ENCODE results near the gene MEOX2. TPM values are rescaled to one million over a fixed set of nuclear protein-coding genes. Genes with fewer than 3 reads are reported as not detected.

The MEOX2 gene
- polyA plus RNA-seq, 3 donors: 0.78 to 3.5 (median 1.3) TPM

DNA sequence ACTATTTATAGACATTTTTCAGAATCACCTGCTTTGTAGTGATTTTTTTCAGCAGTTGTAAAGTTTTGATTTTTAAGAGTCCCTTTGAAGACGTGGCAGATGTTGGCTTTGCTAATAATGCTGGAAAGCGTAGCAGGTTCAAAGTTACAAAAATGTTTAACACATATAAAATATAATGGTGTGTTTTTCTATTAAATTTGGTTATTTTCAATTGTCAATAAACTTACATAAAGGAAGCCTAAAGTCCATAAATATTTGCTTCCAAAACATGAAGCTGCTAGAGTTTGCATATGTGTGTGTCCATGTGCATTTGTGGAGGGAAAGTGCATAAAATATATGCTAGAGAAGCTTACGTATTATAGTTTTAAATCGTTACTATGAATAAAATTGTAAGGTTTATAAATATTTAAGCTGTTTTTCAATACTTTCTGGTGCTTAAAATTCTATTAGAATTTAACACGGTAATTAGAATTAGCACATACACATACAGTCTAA lies 3.7 kb downstream of the MEOX2 start:
- DNase-seq: no peak

GRCh38 chr7:15682111-15682510 lies 4.4 kb downstream of the MEOX2 start:
- DNase-seq: no peak

GRCh38 chr7:15681631-15682030 lies 4.9 kb downstream of the MEOX2 start:
- no peak for DNase-seq

DNA sequence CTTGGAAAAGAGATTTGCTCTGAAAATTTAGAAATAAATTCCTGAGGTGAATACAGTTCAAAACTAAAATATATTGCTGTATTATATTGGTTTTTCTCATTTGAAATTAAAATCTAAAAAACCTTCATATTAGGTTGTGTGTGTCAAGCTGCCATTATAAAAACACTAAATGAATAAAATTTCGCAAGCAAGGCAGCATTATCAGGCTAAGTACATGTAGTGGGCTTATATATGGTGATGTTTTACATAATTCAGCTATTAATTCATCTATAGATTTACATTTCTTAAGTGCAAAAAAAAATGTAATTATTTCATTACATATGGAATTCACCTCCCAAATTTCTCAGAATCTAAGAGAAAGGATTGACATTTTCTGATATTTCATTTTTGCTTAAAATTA lies 5.3 kb downstream of the MEOX2 start:
- DNase-seq: no peak

DNA sequence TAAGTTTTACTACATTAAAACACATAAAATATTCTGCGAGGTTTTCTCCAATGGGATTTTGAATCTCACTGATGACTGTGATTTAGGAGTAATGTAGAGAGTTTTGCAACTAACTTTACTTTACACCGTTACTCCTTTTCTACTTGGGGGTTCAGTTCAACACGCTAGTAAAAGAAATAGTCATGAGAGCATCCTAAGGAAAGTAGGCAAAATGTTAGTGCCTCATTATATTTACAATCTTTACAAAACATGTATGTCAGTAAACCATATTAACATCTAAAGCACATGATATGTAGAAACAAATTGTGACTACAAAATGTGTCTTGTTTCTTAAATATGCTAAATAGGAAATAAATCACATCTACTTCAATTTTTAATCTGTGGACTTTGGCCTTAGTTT lies 6.0 kb downstream of the MEOX2 start:
- no peak for DNase-seq

DNA sequence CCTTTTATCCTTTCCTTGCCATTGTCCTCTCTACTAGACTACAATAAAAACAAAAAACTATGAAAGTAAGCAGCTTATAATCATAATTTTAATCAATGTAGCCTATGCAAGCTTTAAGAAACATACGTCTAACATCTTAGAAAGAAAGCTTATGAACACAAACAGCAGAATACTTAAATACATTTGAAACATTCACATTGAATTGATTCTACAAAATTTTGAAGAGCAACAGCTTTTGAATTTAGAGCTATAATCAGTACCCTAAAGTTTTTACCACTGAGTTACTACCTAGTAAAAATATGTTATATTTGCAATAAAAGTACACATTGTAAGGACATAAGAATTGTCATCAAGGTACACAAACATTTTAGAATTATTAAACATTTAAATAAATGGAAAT lies 7.2 kb downstream of the MEOX2 start:
- no peak for DNase-seq

GRCh38 chr7:15678653-15679052 lies 7.8 kb downstream of the MEOX2 start:
- DNase-seq: no peak

GRCh38 chr7:15675379-15675778 lies 11.1 kb downstream of the MEOX2 start:
- no peak for DNase-seq

DNA sequence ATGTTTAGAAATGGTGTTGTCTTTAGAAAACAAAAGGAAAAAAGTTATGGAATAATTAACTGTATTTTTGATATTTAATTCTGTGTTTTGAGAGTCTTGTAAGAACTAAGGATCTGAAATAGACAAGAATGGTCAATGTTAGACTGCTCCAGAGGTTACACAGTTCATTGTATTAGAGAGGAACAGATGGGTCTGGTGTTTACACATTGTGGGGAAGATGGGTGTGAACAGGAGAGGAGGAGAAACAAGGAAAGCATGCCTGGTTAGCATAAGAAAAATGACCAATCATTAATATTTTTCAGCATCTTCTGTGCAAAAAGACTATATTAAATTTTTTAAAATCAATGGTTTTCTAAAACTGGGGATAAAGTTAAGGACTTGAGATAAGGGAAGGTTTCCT lies 11.9 kb downstream of the MEOX2 start:
- no peak for DNase-seq

DNA sequence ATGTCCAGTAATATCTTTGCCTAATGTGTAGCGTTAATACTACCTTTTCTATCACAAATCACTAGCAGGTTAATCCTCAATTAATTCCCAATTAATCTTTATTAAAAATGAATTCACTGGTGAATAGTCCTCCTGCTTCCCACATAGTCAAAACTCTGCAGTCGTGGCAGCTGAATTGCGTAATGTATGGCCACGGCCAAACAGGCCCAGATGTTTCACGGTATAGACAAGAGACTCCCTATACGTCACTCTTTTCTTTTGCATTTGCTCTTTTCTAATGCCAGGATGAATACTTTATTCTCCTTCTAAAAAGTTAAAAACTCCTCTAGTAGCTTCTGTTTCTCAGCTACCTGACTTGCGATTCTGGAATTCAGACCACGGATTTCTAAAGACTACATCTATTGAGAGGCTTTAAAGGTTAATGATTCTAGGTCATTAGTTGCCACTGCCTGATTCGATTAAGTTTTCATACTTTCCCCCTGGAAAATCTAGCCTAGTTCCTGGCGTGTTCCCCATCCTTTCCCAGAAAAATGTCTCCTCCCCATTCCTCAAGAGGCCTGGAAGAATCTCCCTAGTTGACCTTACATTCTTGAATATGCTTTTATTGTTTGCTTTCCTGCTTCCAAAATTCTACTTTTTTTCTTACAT lies 16.9 kb downstream of the MEOX2 start:
- no peak for DNase-seq

GRCh38 chr7:15667991-15668390 lies 18.5 kb downstream of the MEOX2 start:
- no peak for DNase-seq

DNA sequence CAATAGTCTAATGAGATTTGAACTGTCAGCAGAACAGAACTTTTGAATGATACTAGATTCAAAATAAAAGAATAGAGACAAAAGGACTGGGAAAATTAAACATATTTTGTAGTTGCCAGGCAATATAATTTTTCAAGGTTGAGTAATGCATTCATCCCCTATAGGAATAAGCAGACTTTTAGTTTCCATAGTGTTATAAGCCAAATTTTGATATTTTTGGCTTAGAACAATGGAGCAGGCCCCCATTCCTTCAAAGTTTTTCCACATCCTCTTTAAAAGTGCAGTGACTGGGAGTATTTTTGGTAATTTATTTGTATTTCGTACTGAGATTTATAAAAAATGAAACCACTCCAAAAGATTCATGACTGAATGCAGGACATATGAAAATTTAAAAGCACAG lies 24.0 kb downstream of the MEOX2 start:
- DNase-seq: no peak

DNA sequence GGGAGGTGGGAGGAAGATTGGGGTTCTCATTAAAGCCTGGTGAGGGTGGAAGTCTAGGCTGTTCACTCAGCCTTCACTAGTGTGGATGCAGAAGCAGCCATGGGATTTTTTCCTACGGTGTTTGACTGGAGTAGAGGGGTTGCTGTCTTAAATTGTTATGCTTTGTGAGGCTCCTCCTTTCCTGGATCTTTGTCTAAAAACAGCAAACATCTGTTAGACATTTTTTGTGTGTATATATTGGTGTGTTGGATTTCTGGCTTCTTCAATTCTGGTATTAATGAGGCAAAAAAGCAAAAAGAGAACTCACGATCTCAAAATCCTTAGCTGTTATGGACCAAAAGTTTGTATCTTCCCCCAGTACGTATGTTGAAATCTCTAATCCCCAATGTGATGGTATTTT lies 28.2 kb downstream of the MEOX2 start:
- no peak for DNase-seq

GRCh38 chr7:15652776-15653290 lies 33.6 kb downstream of the MEOX2 start:
- no peak for DNase-seq

DNA sequence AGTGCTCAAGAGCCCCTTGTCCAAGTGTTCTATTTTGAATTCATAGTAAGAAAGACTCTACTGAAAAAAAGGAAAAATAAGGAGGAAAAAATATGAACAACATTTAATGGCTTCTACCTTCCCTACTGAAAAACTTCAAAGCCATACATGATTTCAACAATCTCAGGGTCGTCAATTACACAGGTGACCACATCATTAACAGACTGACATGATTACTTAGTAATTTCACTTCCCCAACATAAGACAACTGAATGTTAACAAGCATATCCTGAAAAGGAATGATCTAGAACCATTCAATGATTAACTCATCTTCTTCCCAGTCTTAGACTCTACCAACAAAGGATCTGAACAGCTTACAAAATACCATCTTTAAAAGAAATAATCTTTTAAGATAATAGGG lies 34.8 kb downstream of the MEOX2 start:
- DNase-seq: no peak

DNA sequence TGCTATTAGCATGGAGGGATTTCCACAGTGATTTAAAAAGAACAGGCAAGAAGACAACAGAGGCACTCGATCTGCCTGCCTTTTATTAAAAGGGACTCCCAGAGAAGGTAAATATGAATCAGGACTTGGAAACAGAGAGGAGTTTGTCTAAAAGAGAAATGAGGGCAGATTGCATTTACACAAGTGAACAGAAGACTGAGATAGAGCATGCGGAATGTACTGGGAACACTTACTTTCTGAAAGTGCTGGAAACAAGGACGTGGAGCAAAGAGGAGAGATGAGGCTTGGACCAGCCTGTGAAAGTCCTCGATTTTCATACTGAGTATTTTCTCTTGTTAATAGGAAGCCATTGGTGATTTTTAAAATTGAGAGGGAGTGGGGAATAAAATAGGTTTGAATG lies 35.7 kb downstream of the MEOX2 start:
- DNase-seq: no peak

DNA sequence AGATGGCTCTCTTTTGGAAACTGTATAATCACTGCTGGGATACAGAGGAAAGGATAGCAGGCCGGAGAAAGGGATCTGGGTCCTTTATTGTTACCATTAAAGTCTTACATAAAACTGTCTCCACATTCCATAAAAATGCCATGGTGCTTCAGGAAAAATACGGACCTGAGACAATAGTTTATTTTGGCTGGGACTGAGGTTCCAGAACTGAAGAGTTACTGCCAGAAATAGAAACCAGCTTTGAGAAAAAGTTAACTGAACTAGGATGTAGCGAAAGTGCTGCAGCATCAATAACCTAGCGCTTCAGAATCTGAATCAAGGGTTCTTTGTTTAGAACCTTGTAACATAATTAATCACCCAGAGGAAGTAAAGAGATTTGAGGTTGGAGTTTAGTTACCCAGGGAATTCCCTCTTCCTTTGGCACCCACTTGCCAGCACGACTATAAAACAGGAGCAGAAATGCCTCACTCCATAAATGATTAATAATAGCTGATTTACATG lies 38.0 kb downstream of the MEOX2 start:
- DNase-seq: peak; percentile 55

DNA sequence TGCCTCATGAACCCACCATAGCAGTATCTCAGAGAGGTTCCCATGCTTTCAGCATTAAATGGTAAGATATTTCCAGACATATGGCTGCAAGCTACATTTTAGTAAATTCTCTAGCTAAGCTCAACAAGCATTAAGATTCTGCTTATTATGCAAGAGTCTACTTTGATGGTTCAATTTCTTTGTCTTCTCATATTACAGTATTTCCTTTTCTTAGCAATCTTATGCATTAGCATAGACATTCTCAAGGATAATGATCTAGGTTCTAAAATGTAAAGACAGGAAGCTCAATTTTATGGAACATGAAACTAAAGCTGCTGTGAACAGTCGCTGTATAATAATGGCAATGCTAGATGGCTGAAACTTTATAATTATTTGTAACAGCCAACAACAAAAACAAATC lies 39.2 kb downstream of the MEOX2 start:
- no peak for DNase-seq

DNA sequence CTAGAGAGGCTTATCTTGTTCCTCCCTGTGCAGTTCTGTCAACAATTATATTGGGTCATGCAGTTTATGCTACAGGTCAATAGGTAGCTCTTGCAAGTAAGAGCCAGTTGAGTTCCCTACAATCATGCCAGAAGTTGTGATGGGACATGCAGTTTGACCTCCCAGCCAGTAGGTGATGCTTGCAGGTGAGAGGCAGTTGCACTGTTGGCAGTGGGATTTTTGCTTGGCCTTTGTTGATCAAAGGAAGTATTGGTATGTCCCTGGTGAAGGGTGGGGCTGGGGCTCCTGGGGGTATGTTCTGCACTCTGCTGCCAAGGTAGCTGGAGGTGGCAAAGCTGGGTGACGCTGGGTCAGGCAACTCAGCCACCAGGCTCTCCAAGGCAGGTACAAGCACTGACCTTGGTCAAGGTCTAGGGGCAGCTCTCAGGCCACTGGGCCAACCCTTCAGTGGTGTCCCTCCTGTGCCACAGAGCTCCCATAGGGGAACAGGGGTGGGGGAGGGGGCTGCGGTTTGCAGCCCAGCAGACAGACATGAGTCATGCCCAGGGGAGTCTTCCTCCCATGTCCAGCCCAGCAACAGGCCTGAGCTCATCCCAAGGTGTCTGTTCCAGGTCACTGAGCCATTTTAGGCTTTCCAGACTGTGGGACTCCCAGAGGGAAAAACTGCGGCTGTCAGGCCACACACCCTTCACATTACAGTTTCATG lies 43.3 kb downstream of the MEOX2 start:
- no peak for DNase-seq

GRCh38 chr7:15628876-15629275 lies 57.6 kb downstream of the MEOX2 start:
- no peak for DNase-seq

- no peak for DNase-seq
Observed at GRCh38 chr7:15626041-15626440, 60.4 kb downstream of the MEOX2 start.

DNA sequence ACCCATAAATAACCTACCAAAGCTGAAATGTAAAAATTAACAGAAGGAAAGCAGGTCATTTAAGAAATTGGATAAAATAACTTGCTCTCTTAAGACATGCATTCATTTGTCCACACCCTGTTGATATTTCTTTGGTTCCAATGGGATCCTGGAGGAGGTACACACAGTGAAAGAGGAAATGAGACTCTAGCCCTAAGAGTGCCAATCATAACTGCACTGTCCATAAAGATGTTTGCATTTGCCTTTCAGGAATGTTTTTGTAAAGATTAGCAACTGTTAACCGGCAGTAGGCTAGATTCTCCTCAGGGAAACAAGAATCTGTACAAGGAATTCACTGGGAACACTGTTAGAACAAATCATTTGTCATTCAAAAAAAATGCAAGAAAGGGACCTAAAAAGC lies 61.0 kb downstream of the MEOX2 start:
- no peak for DNase-seq

- DNase-seq: no peak
Observed at GRCh38 chr7:15621468-15621867, 65.0 kb downstream of the MEOX2 start.

Measured in renal pelvis (tissue), 4 donors.